GM18505 (cell line): ENCODE data around the gene PYURF.
"Not testable (repeated sequence)": the region's sequence is repeated elsewhere in the genome, so short reads cannot be mapped to it uniquely, and the experiment has no call there.

Experiments
- ATAC-seq: cut with Tn5 transposase; IDR thresholded peaks from one replicate; pipeline ENCODE4 v1.9.1; 2021; ENCODE audit not compliant: unreplicated experiment
- POLR2A ChIP-seq: IDR thresholded peaks from 4 replicates; pipeline ENCODE4 v1.6.1; 2011; ENCODE audit warnings: borderline replicate concordance; ENCODE audit not compliant: insufficient read depth, insufficient read length; ENCODE audit errors: extremely low read depth

Gene PYURF, protein sequence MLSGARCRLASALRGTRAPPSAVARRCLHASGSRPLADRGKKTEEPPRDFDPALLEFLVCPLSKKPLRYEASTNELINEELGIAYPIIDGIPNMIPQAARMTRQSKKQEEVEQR

DNA sequence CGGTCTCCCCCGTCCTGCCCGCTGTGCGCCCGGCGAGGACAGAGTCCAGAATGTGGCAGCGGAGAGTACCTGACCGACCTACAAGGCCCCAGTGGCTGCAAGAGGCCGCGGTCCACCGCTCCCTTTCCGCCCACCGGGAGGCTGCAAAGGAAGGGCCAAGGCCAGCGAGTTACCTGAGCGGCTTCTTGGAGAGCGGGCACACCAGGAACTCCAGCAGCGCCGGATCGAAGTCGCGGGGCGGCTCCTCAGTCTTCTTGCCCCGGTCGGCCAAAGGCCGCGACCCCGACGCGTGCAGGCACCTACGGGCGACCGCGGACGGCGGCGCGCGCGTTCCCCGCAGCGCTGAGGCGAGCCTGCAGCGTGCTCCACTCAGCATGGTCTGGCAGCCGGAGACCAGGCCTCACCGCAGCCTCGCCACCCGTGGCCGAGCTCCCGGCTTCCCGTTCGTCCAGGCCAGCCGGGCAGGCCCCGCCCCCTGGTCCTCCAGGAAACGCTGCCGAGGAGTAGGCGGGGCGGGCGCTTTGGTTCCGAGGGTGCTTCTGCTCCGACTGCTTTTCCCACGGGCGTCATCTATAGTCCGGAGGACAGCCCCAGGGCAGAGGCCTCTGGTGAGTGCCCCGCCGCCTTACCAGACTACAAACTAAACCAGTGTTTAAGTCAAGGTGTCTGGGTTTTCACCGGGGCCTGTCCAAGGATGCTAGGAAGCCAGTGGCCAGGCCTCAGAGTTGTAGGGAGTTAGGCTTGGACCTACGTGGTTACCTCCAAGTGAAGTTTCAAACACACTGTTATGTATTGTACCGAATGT is at the start of gene PYURF:
Gene PYURF (minus strand): TSS at position 452 of the 805 bp plus-strand sequence. CDS start 76 bp downstream, at position 376.
- TF ChIP-seq POLR2A, result peak; percentile 88
- peak; percentile 85 for ATAC-seq

DNA sequence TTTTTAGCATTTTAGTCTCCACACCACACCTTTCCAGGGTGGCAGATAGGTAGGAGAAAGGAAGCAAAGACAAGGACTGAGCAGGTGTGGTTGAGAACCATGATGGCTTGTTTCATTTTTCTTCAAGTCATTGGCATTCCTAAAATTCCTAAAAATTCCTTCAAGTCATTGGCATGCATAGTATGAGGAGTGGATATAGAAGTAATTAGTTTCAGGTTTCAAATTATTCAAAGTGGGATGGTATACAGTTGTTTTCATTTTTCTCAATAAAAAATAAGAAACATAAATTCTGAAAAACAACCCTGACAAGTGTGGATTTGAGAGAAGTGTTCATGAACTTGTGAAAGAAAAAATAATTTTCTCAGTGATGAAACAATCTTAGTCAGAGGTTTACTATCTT is 46.4 kb upstream of the PYURF start:
- ATAC-seq, result no peak
- no peak for TF ChIP-seq POLR2A

DNA sequence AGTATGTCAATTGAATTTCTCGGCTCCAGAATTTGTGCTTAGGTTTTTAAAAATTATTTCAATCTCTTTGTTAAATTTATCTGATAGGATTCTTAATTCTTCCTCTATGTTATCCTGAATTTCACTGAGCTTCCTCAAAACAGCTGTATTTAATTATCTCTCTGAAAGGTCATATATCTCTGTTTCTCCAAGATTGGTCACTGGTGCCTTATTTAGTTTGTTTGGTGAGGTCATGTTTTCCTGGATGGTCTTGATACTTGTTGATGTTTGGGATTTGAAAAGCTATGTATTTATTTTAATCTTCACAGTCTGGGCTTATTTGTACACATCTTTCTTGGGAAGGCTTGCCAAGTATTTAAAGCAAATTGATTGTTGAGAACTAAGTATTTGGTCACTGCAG is 44.0 kb upstream of the PYURF start:
- TF ChIP-seq POLR2A, result no peak
- ATAC-seq, result no peak

DNA sequence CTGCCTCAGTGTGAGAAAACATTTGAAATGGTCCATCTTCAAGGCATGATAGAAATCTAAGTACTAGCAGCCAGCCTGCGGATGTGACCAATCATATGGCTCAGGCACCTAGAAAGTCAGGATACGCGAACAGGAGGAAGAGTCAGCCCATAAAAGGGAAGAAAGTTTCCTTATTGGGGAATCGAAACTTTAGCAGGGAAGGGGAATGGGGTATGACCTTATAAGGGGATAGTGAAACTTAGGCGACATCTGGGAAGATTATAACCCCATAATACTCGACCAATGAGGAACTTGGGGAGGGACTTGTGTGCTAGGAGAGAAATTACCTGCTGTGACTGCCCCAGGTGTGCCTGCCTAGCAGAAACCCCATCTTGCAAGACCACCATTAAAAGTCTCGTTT is 26.2 kb upstream of the PYURF start:
- no peak for TF ChIP-seq POLR2A
- no peak for ATAC-seq

DNA sequence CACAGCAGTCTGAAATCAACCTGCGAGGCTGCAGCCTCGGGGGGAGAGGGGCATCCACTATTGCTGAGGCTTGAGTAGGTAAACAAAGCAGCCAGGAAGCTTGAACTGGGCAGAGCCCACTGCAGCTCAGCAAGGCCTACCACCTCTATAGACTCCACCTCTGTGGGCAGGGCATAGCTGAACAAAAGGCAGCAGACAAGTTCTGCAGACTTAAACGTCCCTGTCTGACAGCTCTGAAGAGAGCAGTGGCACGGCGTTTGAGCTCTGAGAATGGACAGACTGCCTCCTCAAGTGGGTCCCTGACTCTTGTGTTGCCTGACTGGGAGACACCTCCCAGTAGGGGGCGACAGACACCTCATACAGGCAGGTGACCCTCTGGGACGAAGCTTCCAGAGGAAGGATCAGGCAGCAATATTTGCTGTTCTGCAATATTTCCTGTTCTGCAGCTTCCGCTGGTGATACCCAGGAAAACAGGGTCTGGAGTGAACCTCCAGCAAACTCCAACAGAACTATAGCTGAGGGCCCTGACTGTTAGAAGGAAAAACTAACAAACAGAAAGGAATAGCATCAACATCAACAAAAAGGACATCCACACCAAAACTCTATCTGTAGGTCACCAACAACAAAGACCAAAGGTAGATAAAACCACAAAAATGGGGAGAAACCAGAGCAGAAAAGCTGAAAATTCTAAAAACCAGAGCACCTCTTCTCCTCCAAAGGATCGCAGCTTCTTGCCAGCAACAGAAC is 15.9 kb upstream of the PYURF start:
- ATAC-seq, result not testable (repeated sequence)

DNA sequence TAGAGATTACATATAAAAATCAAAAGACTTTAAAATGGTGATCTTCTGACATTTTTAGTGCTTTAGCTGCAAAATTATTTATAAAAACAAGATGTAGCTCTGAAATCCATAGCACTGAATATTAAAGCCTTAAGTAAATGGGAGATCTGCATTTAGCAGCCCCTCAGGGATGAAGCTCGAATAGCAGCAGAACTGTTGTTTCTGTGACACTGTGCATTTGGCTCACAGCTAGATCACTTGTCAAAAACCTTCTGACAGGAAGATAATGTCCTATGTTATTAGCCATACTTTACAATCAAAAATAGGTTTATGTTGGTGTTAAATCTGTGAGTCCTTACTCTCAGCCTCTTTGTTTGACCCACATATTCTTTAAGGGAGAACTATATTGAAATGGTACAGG is 14.1 kb upstream of the PYURF start:
- no peak for TF ChIP-seq POLR2A
- ATAC-seq, result no peak

DNA sequence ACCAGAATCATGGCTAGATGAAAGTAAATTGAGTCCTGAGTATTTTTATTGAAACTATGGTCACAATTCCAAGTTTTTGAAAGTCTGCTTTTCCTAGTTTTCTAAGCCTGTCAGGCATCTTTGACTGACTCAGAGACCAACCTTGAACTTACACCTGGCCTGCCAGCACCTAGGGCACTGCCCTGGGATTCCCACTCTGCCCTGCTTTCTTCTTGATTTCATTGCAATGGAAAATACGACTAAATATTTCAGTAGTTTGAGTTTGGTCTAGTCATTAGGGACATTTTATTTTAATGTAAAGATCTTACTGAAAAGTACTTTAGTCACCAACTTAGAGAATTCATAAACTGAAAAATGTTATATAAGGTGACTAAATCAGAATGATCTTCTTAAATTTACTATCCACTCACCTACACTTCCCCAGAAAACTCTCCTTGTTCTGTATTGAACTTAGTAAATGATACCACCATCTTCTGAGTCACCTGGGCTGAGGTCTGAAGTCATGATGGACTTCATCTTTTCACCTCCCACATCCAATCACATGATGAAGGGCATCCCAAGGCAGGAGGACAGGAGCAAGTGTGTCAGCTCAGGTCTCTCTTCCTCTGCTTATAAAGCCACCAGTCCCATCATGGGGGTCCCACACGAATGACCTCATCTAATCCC is 11.6 kb upstream of the PYURF start:
- TF ChIP-seq POLR2A, result no peak
- ATAC-seq, result no peak

DNA sequence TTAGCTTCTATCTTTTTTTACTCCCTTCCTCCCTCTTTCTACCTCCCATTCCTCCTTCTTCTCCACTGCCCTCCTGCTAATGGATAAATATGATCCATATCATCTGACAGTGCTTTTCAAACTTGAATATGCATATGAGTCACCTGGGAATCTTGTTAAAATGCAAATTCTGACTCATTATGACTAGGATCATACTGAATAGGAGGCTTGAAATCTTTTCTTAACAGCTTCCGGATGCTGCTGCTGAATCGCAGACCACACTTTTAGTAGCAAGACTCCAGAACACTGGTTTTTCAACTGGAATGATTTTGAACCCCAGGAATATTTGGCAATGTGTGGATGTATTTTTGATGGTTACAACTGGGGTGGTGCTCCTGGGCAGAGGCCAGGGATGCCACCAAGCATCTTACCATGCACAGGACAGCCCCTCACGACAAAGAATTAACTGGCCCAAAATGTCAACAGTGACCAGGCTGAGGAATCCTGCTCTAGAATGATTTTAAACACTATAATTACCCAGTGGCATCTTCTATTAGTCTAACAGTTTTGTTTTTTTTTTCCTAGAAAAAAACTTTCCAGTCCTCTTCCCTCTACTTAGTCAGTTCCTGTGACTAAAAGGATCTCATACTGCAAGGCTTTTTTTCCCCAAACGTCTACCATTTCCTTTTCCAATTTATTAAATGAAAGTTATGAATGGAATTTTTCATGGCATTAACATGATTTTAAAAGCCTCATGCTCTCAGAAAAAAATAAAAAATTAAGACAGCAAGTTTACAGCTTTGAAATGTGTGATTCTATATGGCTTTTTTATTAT is 10.6 kb upstream of the PYURF start:
- no peak for TF ChIP-seq POLR2A
- no peak for ATAC-seq

DNA sequence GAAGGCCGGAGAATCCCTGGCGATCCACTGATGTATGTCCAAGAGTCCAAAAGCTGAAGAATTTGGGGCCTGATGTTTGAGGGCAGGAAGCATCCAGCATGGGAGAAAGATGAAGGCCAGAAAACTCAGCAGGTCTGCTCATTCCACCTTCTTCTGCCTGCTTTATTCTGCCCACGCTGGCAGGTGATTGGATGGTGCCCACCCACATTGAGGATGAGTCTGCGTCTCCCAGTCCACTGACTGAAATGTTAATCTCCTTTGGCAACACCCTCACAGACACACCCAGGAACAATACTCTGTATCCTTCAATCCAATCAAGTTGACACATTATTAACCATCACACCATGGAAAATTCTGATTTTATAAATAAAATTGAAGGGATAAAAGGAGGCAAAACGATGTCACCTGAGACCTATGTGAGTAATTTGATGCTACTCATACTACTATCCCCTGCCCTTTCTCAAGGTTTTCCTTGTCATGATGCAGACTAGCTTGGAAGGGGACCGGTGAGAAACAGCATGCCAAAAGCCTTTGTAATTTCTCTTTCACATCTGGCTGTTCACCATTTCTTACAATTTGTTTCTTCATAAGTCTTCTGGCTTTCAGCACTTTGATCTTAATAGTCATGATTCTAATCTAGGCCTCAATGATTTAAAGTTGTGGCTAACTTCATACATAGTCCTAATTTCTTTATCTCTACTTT is 9.7 kb upstream of the PYURF start:
- ATAC-seq, result no peak
- no peak for TF ChIP-seq POLR2A

DNA sequence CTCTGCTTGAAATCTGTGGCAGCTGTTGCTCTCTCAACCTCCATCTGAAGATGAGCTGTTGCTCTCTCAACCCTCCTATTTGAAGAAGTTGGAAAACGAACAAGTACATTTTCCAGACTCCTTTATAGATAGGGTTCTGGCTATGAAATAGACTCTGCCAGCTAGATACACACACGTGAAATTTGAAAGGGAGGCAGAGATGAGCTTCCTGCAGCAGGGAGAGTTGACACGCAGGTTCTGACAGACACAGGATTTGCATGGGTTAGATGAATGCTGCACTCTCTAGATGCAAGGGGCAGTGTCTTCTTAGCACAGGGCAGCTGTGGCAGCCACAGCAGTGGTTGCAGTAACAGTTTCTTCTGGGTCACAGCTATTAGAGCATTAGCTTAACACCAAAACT is 8.0 kb upstream of the PYURF start:
- no peak for TF ChIP-seq POLR2A
- ATAC-seq, result no peak

DNA sequence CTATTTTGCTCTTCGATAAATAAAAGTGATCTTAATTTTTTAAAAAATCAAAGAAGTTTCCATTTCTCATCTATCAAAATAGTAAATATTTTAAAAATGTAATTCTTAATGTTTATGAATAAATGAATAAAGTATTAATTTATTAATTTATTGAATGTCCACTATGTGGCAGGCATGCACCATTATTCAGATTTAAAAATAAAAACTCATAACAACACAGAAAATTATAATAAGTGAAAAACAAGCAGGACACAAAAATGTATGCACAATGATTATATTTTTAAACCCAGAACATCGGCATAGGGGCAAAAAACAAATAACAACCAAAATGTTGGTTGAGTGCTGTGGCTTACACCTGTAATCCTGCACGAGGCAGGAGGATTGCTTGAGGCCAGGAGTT is 5.3 kb upstream of the PYURF start:
- no peak for TF ChIP-seq POLR2A
- no peak for ATAC-seq

DNA sequence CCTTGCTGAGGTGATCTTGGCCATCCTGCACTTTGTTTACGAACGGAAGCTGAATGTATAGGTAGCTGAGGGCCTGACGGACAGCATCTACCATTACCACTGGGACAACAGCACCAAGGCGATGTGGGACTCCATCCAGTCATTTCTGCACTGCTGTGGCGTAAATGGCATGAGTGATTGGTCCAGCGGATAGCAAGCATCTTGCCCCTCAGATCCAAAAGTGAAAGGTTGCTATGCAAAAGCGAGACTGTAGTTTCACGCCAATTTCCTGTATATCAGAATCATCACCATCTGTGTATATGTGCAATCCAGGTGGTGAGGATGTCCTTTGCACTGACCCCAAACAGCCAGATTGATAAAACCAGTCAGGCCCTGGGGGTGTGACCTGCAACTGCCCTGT is 4.2 kb upstream of the PYURF start:
- ATAC-seq, result no peak
- no peak for TF ChIP-seq POLR2A
